ENCODE data around the gene RBL2.
"Not testable (repeated sequence)": the region's sequence is repeated elsewhere in the genome, so short reads cannot be mapped to it uniquely, and the experiment has no call there.

The RBL2 gene

GRCh38 chr16:53530046-53530445, 95.8 kb downstream of the RBL2 start:
- in situ Hi-C loops (cut with HindIII; ENCODE audit: low sequenced_read_pairs) = no loop called here

GRCh38 chr16:53530741-53531140, 96.5 kb downstream of the RBL2 start:
- in situ Hi-C loops (cut with HindIII; ENCODE audit: low sequenced_read_pairs) = no loop called here

- in situ Hi-C loops (cut with HindIII; ENCODE audit: low sequenced_read_pairs) = no loop called here
Observed at GRCh38 chr16:53534206-53534605, 99.9 kb downstream of the RBL2 start.

GRCh38 chr16:53537626-53538025, 103.4 kb downstream of the RBL2 start:
- in situ Hi-C loops (cut with HindIII; ENCODE audit: low sequenced_read_pairs) = no loop called here

GRCh38 chr16:53539346-53539745, 105.1 kb downstream of the RBL2 start:
- in situ Hi-C loops (cut with HindIII; ENCODE audit: low sequenced_read_pairs) = not testable (repeated sequence)

GRCh38 chr16:53539759-53540718, 105.8 kb downstream of the RBL2 start:
- in situ Hi-C loops (cut with HindIII; ENCODE audit: low sequenced_read_pairs) = loop anchor here (10.0 kb wide), 2 partner anchors 295 to 1505 kb away; no protein-coding TSS in a partner anchor
